ENCODE measurements around the gene CCDC34.
"Not testable (repeated sequence)": the region's sequence is repeated elsewhere in the genome, so short reads cannot be mapped to it uniquely, and the experiment has no call there.

Gene CCDC34

GRCh38 chr11:27329867-27330632 lies 33.0 kb downstream of the CCDC34 start:
- Histone ChIP-seq H3K4me1 (no peaks in the 10 kb centered on the region), H3K27me3 (ENCODE audit: control insufficient read depth, insufficient read depth, low read length) (no peaks in the 10 kb centered on the region), H3K36me3 (ENCODE audit: control insufficient read depth, insufficient read depth, low read length) (no peaks in the 10 kb centered on the region), H3K27ac (no peak overlapping the region), H3K79me2 (no peaks in the 10 kb centered on the region), H3K4me2 (ENCODE audit: low read length) (no peak overlapping the region), H2AFZ (no peak overlapping the region), H3K9me3 (ENCODE audit: control insufficient read depth, low read length) (no peaks in the 10 kb centered on the region), H3K9ac (no peak overlapping the region), H3K4me3 (ENCODE audit: low read depth, low read length) (no peak overlapping the region)
- TF ChIP-seq CTCF (IDR thresholded peaks at IDR 0.05): no peak

- Histone ChIP-seq H3K4me3 (ENCODE audit: low read depth, low read length) (no peak overlapping the region), H3K79me2 (no peaks in the 10 kb centered on the region), H3K27ac (no peak overlapping the region), H3K9ac (no peak overlapping the region), H2AFZ (no peak overlapping the region), H3K27me3 (ENCODE audit: control insufficient read depth, insufficient read depth, low read length) (no peaks in the 10 kb centered on the region), H3K4me2 (ENCODE audit: low read length) (no peak overlapping the region), H3K36me3 (ENCODE audit: control insufficient read depth, insufficient read depth, low read length) (no peaks in the 10 kb centered on the region), H3K4me1 (no peaks in the 10 kb centered on the region), H3K9me3 (ENCODE audit: control insufficient read depth, low read length) (no peaks in the 10 kb centered on the region)
- no peak for TF ChIP-seq CTCF (IDR thresholded peaks at IDR 0.05)
Measured at GRCh38 chr11:27328614-27329013, 34.4 kb downstream of the CCDC34 start.

GRCh38 chr11:27327064-27327463 lies 36.0 kb downstream of the CCDC34 start:
- not testable (repeated sequence) for H3K9ac ChIP-seq; H3K79me2 ChIP-seq; H3K4me1 ChIP-seq; H3K4me2 ChIP-seq (ENCODE audit: low read length); H2AFZ ChIP-seq; H3K27me3 ChIP-seq (ENCODE audit: control insufficient read depth, insufficient read depth, low read length); H3K9me3 ChIP-seq (ENCODE audit: control insufficient read depth, low read length); H3K27ac ChIP-seq; H3K36me3 ChIP-seq (ENCODE audit: control insufficient read depth, insufficient read depth, low read length); H3K4me3 ChIP-seq (ENCODE audit: low read depth, low read length)

- H3K27ac ChIP-seq; H3K9ac ChIP-seq; H3K4me1 ChIP-seq; H3K4me3 ChIP-seq (ENCODE audit: low read depth, low read length); H3K79me2 ChIP-seq; H3K9me3 ChIP-seq (ENCODE audit: control insufficient read depth, low read length); H3K4me2 ChIP-seq (ENCODE audit: low read length); H2AFZ ChIP-seq; H3K36me3 ChIP-seq (ENCODE audit: control insufficient read depth, insufficient read depth, low read length); H3K27me3 ChIP-seq (ENCODE audit: control insufficient read depth, insufficient read depth, low read length): not testable (repeated sequence)
Measured at GRCh38 chr11:27322196-27322595, 40.8 kb downstream of the CCDC34 start.

GRCh38 chr11:27321340-27321739 lies 41.7 kb downstream of the CCDC34 start:
- not testable (repeated sequence) for H2AFZ ChIP-seq; H3K27me3 ChIP-seq (ENCODE audit: control insufficient read depth, insufficient read depth, low read length); H3K4me3 ChIP-seq (ENCODE audit: low read depth, low read length); H3K9ac ChIP-seq; H3K36me3 ChIP-seq (ENCODE audit: control insufficient read depth, insufficient read depth, low read length); H3K4me1 ChIP-seq; H3K9me3 ChIP-seq (ENCODE audit: control insufficient read depth, low read length); H3K27ac ChIP-seq; H3K79me2 ChIP-seq; H3K4me2 ChIP-seq (ENCODE audit: low read length)

GRCh38 chr11:27319072-27319471 lies 43.9 kb downstream of the CCDC34 start:
- Histone ChIP-seq H3K36me3 (ENCODE audit: control insufficient read depth, insufficient read depth, low read length) (no peaks in the 10 kb centered on the region), H3K79me2 (no peaks in the 10 kb centered on the region), H2AFZ (no peak overlapping the region), H3K4me1 (no peaks in the 10 kb centered on the region), H3K4me2 (ENCODE audit: low read length) (no peak overlapping the region), H3K9ac (no peak overlapping the region), H3K4me3 (ENCODE audit: low read depth, low read length) (no peak overlapping the region), H3K9me3 (ENCODE audit: control insufficient read depth, low read length) (no peaks in the 10 kb centered on the region), H3K27ac (no peak overlapping the region), H3K27me3 (ENCODE audit: control insufficient read depth, insufficient read depth, low read length) (no peaks in the 10 kb centered on the region)
- no peak for TF ChIP-seq CTCF (IDR thresholded peaks at IDR 0.05)

All from parathyroid adenoma (tissue), 2 donors.